Fibroblast of the aortic adventitia (primary cell): ENCODE measurements around the gene CXCR1. TPM values are rescaled to one million over a fixed set of nuclear protein-coding genes. Genes with fewer than 3 reads are reported as not detected.
A peak's percentile ranks its signal among the peaks of the same experiment; 100 is the strongest.
"Not testable (repeated sequence)": the region's sequence is repeated elsewhere in the genome, so short reads cannot be mapped to it uniquely, and the experiment has no call there.

Experiments used
- DNase-seq: peaks from one replicate; pipeline ENCODE4 v3.0.0-alpha.2; 2010; ENCODE audit warnings: low read depth
- H3K4me3 ChIP-seq: 2 replicates; pipeline ENCODE4 v1.5.1; 2011; ENCODE audit warnings: low read depth, mild to moderate bottlenecking, control low read depth, low read length, moderate library complexity
- total RNA-seq: library from RNA; depleted of rRNA; stranded (reverse); fragments of >200 nt; gene quantifications from 2 replicates; pipeline ENCODE4 v1.2.3, GENCODE V29; 2012; ENCODE audit warnings: low replicate concordance
- TF ChIP-seq, protein P1 (sequence below): IDR thresholded peaks from 2 replicates; pipeline ENCODE4 v1.5.1; 2011; ENCODE audit warnings: mild to moderate bottlenecking, low read length, control low read depth, inconsistent platforms; ENCODE audit not compliant: insufficient read depth

The CXCR1 gene
- total RNA-seq, 1 donor, result not detected

DNA sequence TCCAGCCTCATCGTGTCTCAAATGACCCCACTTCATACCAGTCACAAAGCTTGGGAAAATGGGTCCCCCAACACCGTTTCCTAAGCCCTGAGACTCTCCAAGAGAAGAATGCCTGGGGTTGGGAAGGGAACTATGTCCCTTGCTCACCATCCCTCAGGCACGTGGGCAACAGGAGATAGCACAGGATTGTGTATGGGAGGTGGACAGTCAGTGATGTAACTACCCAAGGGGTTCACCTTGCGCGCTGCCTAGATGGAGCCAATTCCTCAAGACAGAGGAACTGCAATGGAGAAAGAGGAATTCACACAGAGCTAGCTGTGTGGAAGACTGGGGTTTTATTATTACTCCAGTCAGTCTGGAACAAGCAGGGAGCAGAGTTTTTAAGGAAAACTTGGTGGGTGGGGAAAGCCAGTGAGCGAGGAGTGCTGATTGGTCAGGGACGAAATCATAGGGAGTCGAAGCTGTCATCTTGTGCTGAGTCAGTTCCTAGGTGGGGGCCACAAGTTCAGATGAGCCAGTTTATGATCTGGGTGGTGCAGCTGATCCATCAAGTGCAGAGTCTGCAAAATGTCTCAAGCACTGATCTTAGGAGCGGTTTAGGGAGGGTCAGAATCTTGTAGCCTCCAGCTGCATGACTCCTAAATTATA lies 13.8 kb upstream of the CXCR1 start:
- DNase-seq, result peak; percentile 61
- no peak overlapping the region for H3K4me3 ChIP-seq
- TF ChIP-seq, protein P1, sequence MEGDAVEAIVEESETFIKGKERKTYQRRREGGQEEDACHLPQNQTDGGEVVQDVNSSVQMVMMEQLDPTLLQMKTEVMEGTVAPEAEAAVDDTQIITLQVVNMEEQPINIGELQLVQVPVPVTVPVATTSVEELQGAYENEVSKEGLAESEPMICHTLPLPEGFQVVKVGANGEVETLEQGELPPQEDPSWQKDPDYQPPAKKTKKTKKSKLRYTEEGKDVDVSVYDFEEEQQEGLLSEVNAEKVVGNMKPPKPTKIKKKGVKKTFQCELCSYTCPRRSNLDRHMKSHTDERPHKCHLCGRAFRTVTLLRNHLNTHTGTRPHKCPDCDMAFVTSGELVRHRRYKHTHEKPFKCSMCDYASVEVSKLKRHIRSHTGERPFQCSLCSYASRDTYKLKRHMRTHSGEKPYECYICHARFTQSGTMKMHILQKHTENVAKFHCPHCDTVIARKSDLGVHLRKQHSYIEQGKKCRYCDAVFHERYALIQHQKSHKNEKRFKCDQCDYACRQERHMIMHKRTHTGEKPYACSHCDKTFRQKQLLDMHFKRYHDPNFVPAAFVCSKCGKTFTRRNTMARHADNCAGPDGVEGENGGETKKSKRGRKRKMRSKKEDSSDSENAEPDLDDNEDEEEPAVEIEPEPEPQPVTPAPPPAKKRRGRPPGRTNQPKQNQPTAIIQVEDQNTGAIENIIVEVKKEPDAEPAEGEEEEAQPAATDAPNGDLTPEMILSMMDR, result no peak

- TF ChIP-seq, protein P1, result no peak
- H3K4me3 ChIP-seq, result no peak overlapping the region
- DNase-seq, result no peak
Observed at GRCh38 chr2:218179782-218180181, 13.0 kb upstream of the CXCR1 start.

GRCh38 chr2:218172845-218173244 lies 6.1 kb upstream of the CXCR1 start:
- no peak for DNase-seq
- no peak overlapping the region for H3K4me3 ChIP-seq
- TF ChIP-seq, protein P1, result no peak

DNA sequence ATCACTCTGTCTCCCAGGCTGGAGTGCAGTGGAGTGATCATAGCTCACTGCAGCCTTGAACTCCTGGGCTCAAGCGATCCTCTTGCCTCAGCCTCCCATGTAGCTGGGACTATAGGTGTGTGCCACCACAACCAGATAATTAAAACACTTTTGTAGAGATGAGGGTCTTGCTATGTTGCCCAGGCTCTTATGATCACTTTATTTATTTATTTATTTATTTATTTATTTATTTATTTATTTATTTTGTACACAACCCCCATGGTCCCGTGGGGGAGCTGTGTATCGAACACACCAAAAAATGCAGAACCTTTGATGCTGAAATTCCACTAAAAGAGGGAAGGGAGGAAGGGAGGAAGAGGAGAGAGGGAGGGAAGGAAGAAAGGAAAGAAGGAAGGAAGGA lies 5.0 kb upstream of the CXCR1 start:
- DNase-seq, H3K4me3 ChIP-seq: not testable (repeated sequence)

- TF ChIP-seq, protein P1, result no peak
- DNase-seq, result no peak
- no peak overlapping the region for H3K4me3 ChIP-seq
Observed at GRCh38 chr2:218169757-218170546, 3.2 kb upstream of the CXCR1 start.

- no peak overlapping the region for H3K4me3 ChIP-seq
- DNase-seq, result peak; percentile 44
- TF ChIP-seq, protein P1, result peak; percentile 72
Observed at GRCh38 chr2:218168635-218169462, 2.1 kb upstream of the CXCR1 start.

DNA sequence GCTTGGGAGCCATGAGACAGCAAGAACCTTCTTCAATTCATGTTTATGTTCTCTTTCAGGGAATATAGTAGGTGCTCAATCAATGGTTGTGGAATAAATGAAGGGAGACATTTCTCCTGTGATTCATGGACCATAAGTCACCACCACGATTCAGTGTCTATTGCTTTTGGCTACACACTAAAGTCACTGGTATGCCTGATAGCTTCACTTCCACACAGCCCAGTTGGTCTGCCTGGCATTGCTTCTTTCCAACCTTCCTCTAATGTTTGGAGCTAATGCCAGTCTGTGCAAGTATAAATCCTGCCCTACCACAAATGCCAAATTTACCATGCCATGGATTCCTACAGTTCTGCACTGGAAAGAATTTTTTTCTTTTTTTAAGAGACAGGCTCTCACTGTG lies 1.3 kb upstream of the CXCR1 start:
- no peak for DNase-seq
- TF ChIP-seq, protein P1, result no peak
- H3K4me3 ChIP-seq, result no peak overlapping the region
